Measurements from ENCODE around the gene ATAD2B. TPM values are rescaled to one million over a fixed set of nuclear protein-coding genes. Genes with fewer than 3 reads are reported as not detected.
A peak's percentile ranks its signal among the peaks of the same experiment; 100 is the strongest.

ATAD2B gene
- total RNA-seq, 1 donor from 2014 or later, result 8.1 TPM

DNA sequence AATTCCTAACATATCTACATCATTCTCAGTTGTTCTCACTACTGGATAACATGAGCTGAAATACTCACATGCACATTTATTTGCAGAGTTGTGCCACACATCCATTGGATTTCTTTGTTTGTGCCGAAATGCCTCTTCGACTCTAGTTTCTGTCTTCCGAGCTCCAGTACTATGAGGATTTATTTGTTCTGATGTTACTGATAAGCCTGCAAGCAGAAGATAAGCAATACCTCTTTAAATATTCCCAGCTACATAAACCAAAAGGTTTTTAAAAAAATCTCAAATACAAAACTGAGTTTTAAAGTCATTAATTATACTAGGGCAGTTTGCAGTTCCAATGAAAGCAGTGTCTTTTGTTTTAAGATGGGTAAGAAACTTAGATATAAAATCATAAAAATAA, 164.8 kb downstream of the ATAD2B start:
- H3K36me3 ChIP-seq (ENCODE audit: control insufficient read depth, insufficient read depth, low read length), result no peaks in the 10 kb centered on the region
- TF ChIP-seq CTCF (IDR thresholded peaks at IDR 0.05; ENCODE audit: insufficient read depth, low read length, poor library complexity, severe bottlenecking), result no peak
- H3K4me3 ChIP-seq (ENCODE audit: low read depth, low read length), result no peak overlapping the region
- no peak for DNase-seq (ENCODE audit: low read depth)
- H3K27me3 ChIP-seq (ENCODE audit: control insufficient read depth, insufficient read depth, low read length), result no peaks in the 10 kb centered on the region

- Histone ChIP-seq H3K27me3 (ENCODE audit: control insufficient read depth, insufficient read depth, low read length) (no peaks in the 10 kb centered on the region), H3K4me3 (ENCODE audit: low read depth, low read length) (no peak overlapping the region), H3K36me3 (ENCODE audit: control insufficient read depth, insufficient read depth, low read length) (no peaks in the 10 kb centered on the region)
- TF ChIP-seq CTCF (IDR thresholded peaks at IDR 0.05; ENCODE audit: insufficient read depth, low read length, poor library complexity, severe bottlenecking), result no peak
- no peak for DNase-seq (ENCODE audit: low read depth)
Measured at GRCh38 chr2:23761638-23762037, 165.3 kb downstream of the ATAD2B start.

DNA sequence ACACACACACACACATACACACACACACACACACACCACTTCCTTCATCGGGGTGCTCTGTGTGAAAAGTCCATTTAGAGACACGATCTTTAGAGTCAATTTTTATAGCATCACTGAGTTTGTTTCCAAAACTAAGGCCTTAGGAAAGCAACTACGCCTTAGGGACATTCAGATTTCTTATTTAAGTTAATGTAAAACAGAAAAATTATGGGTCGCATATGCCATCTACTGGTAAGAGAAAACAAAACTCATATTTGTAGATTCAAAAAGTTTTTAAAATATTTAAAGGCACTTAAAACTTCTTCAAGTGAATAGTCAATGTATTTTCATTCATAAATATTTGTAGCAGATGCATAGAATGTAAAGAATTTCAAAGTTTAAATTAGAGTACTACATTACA, 166.2 kb downstream of the ATAD2B start:
- DNase-seq (ENCODE audit: low read depth), result no peak
- Histone ChIP-seq H3K4me3 (ENCODE audit: low read depth, low read length) (no peak overlapping the region), H3K27me3 (ENCODE audit: control insufficient read depth, insufficient read depth, low read length) (no peaks in the 10 kb centered on the region), H3K36me3 (ENCODE audit: control insufficient read depth, insufficient read depth, low read length) (no peaks in the 10 kb centered on the region)
- no peak for TF ChIP-seq CTCF (IDR thresholded peaks at IDR 0.05; ENCODE audit: insufficient read depth, low read length, poor library complexity, severe bottlenecking)

DNA sequence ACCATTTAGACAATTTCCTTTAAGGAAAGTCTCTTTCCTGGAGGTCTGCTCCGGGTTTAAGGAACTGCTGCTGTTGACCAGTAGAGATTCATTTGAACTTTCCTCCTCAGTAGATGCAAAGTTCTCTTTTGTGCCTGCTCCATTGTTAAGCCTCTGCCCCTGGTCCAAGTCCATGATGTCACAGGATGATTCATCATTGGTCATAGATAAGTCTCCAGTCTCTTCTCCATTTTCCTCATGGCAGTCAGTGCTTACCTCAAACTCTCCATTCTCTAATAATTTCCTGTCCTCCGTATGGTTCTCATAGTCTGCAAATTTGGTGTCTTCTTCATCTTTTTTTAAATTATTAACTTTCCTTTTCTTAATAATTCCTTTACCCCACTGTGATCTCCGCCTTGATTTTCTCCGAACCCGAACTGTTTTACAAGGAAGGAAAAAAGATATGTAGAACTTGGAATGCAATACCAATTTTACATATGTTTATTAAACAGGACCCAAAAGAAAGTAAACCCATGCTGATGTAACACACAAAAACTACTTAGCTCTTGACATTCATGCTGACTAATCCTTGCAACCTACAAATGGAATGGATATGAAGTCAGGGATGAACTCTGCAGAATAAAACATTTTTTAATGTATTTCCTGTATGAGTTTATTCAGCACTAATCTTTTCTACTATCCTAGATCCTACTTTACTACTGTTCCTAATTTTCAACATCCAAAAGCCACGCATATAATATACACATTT, 169.1 kb downstream of the ATAD2B start:
- Histone ChIP-seq H3K4me3 (ENCODE audit: low read depth, low read length) (no peak overlapping the region), H3K36me3 (ENCODE audit: control insufficient read depth, insufficient read depth, low read length) (no peaks in the 10 kb centered on the region), H3K27me3 (ENCODE audit: control insufficient read depth, insufficient read depth, low read length) (no peaks in the 10 kb centered on the region)
- DNase-seq (ENCODE audit: low read depth), result peak; percentile 49
- TF ChIP-seq CTCF (IDR thresholded peaks at IDR 0.05; ENCODE audit: insufficient read depth, low read length, poor library complexity, severe bottlenecking), result no peak

GRCh38 chr2:23756593-23757292, 170.2 kb downstream of the ATAD2B start:
- no peak for DNase-seq (ENCODE audit: low read depth)
- no peaks in the 10 kb centered on the region for H3K36me3 ChIP-seq (ENCODE audit: control insufficient read depth, insufficient read depth, low read length)
- no peak for TF ChIP-seq CTCF (IDR thresholded peaks at IDR 0.05; ENCODE audit: insufficient read depth, low read length, poor library complexity, severe bottlenecking)
- H3K4me3 ChIP-seq (ENCODE audit: low read depth, low read length), result no peak overlapping the region
- no peaks in the 10 kb centered on the region for H3K27me3 ChIP-seq (ENCODE audit: control insufficient read depth, insufficient read depth, low read length)

Data from kidney epithelial cell (primary cell).